Right lobe of liver (tissue), 4 donors: ENCODE results near the gene PRPF39.

Source experiments
- POLR2A ChIP-seq: fragments of 450-650 bp; IDR thresholded peaks from one replicate; pipeline ENCODE4 v1.6.1; 2017; ENCODE audit warnings: antibody characterized with exemption, mild to moderate bottlenecking
- TF ChIP-seq, protein P1 (sequence below), 4 donors: fragments of 200-600 bp in 3 of 4; fragments of 450-650 bp in 1 of 4; IDR thresholded peaks; one replicate each; pipeline versions ENCODE4 v1.5.1 to v1.8.0; 2016 to 2022; ENCODE audit warnings: antibody characterized with exemption in 4 of 4, mild to moderate bottlenecking in 2 of 4
- donor health status: DM: no; HTN: no; CAD: no.
- donor health status: DM: no; HTN: no; CAD: no.
- donor health status: DM: no; HTN: yes; CAD: no.

DNA sequence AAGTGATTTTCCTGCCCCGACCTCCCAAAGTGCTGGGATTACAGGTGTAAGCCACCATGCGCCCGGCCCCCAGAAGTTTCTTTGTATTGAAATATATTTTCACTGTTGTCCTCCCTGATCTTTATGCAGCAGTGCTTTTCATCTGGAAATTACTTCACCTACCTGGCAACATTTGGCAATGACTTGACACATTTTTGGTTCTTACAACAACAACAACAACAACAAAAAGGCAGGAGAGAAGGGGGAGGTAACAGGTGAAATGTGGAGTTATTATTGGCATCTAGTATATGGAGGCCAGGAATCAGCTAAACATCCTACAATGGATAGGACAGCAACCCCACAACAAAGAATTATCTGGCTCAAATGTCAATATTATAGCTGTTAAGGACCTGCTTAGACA, 65.7 kb downstream of the PRPF39 start:
- TF ChIP-seq, protein P1, sequence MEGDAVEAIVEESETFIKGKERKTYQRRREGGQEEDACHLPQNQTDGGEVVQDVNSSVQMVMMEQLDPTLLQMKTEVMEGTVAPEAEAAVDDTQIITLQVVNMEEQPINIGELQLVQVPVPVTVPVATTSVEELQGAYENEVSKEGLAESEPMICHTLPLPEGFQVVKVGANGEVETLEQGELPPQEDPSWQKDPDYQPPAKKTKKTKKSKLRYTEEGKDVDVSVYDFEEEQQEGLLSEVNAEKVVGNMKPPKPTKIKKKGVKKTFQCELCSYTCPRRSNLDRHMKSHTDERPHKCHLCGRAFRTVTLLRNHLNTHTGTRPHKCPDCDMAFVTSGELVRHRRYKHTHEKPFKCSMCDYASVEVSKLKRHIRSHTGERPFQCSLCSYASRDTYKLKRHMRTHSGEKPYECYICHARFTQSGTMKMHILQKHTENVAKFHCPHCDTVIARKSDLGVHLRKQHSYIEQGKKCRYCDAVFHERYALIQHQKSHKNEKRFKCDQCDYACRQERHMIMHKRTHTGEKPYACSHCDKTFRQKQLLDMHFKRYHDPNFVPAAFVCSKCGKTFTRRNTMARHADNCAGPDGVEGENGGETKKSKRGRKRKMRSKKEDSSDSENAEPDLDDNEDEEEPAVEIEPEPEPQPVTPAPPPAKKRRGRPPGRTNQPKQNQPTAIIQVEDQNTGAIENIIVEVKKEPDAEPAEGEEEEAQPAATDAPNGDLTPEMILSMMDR (IDR thresholded peaks at IDR 0.05) = no peak
- no peak for TF ChIP-seq POLR2A
